ENCODE data around the gene CPEB1.
"Not testable (repeated sequence)": the region's sequence is repeated elsewhere in the genome, so short reads cannot be mapped to it uniquely, and the experiment has no call there.

Gene CPEB1

GRCh38 chr15:82540984-82541431 is 106.2 kb downstream of the CPEB1 start:
- DNase-seq: no peak

GRCh38 chr15:82540055-82540983 is 106.8 kb downstream of the CPEB1 start, which contains the start of gene RPS17:
Gene RPS17, minus strand, starts transcription at chr15:82540457. Its CDS starts 29 bp downstream, at chr15:82540428.
- peak; percentile 97 for DNase-seq

GRCh38 chr15:82539691-82540054 is 107.5 kb downstream of the CPEB1 start:
- DNase-seq: no peak

GRCh38 chr15:82538961-82539690 is 108.0 kb downstream of the CPEB1 start:
- no peak for DNase-seq

- no peak for DNase-seq
These were observed 109.7 kb downstream of the CPEB1 start for GRCh38 chr15:82537351-82537908.

GRCh38 chr15:82536409-82537350 is 110.5 kb downstream of the CPEB1 start:
- DNase-seq: no peak

GRCh38 chr15:82535566-82536408 is 111.4 kb downstream of the CPEB1 start:
- no peak for DNase-seq

GRCh38 chr15:82535151-82535550 is 112.0 kb downstream of the CPEB1 start:
- not testable (repeated sequence) for DNase-seq

GRCh38 chr15:82534457-82534861 is 112.7 kb downstream of the CPEB1 start:
- DNase-seq: not testable (repeated sequence)

- DNase-seq: no peak
These were observed 113.4 kb downstream of the CPEB1 start for GRCh38 chr15:82533801-82534200.

GRCh38 chr15:82532991-82533481 is 114.1 kb downstream of the CPEB1 start:
- DNase-seq: no peak

GRCh38 chr15:82532383-82532990 is 114.7 kb downstream of the CPEB1 start:
- DNase-seq: no peak

- DNase-seq: no peak
These were observed 115.4 kb downstream of the CPEB1 start for GRCh38 chr15:82531496-82532382.

- DNase-seq: peak; percentile 69
These were observed 116.4 kb downstream of the CPEB1 start for GRCh38 chr15:82530606-82531379.

GRCh38 chr15:82530006-82530405 is 117.2 kb downstream of the CPEB1 start:
- DNase-seq: no peak

GRCh38 chr15:82513587-82513986 is 133.6 kb downstream of the CPEB1 start:
- DNase-seq: not testable (repeated sequence)

- not testable (repeated sequence) for DNase-seq
These were observed 139.5 kb downstream of the CPEB1 start for GRCh38 chr15:82507693-82508092.

GRCh38 chr15:82507087-82507486 is 140.1 kb downstream of the CPEB1 start:
- DNase-seq: not testable (repeated sequence)

GRCh38 chr15:82505842-82506241 is 141.3 kb downstream of the CPEB1 start:
- not testable (repeated sequence) for DNase-seq

All from stimulated activated CD4-positive, alpha-beta T cell treated with anti-CD3 and anti-CD28 coated beads, Interleukin-1b, Interleukin-23, amount 100 ng/mL, for 48 hours (primary cell).